ENCODE data around the gene RHOBTB1.
A peak's percentile ranks its signal among the peaks of the same experiment; 100 is the strongest.
"Not testable (repeated sequence)": the region's sequence is repeated elsewhere in the genome, so short reads cannot be mapped to it uniquely, and the experiment has no call there.

RHOBTB1 gene

GRCh38 chr10:60944058-60944909, at the start of gene RHOBTB1:
TSS of gene RHOBTB1 (minus strand) at chr10:60944185. CDS start at chr10:60911542, 32,643 bp downstream.
- DNase-seq (ENCODE audit: low spot score) = peak; percentile 52

- no peak for DNase-seq (ENCODE audit: low spot score)
Observed at GRCh38 chr10:60992636-60993035, 48.7 kb upstream of the RHOBTB1 start.

GRCh38 chr10:60990663-60991062, 46.7 kb upstream of the RHOBTB1 start:
- DNase-seq (ENCODE audit: low spot score) = no peak

GRCh38 chr10:60989400-60989876, 45.5 kb upstream of the RHOBTB1 start:
- no peak for DNase-seq (ENCODE audit: low spot score)

GRCh38 chr10:60986791-60987190, 42.8 kb upstream of the RHOBTB1 start:
- no peak for DNase-seq (ENCODE audit: low spot score)

GRCh38 chr10:60985951-60986350, 42.0 kb upstream of the RHOBTB1 start:
- no peak for DNase-seq (ENCODE audit: low spot score)

GRCh38 chr10:60980997-60981396, 37.0 kb upstream of the RHOBTB1 start:
- no peak for DNase-seq (ENCODE audit: low spot score)

- DNase-seq (ENCODE audit: low spot score) = no peak
Observed at GRCh38 chr10:60979667-60980104, 35.7 kb upstream of the RHOBTB1 start.

- DNase-seq (ENCODE audit: low spot score) = no peak
Observed at GRCh38 chr10:60978287-60979115, 34.5 kb upstream of the RHOBTB1 start.

GRCh38 chr10:60977161-60978122, 33.5 kb upstream of the RHOBTB1 start:
- DNase-seq (ENCODE audit: low spot score) = no peak

GRCh38 chr10:60976687-60977086, 32.7 kb upstream of the RHOBTB1 start:
- DNase-seq (ENCODE audit: low spot score) = no peak

GRCh38 chr10:60975716-60976115, 31.7 kb upstream of the RHOBTB1 start:
- DNase-seq (ENCODE audit: low spot score) = no peak

GRCh38 chr10:60974463-60975149, 30.6 kb upstream of the RHOBTB1 start:
- no peak for DNase-seq (ENCODE audit: low spot score)

GRCh38 chr10:60973086-60973485, 29.1 kb upstream of the RHOBTB1 start:
- no peak for DNase-seq (ENCODE audit: low spot score)

GRCh38 chr10:60972181-60972580, 28.2 kb upstream of the RHOBTB1 start:
- not testable (repeated sequence) for DNase-seq (ENCODE audit: low spot score)

- no peak for DNase-seq (ENCODE audit: low spot score)
Observed at GRCh38 chr10:60970526-60970925, 26.5 kb upstream of the RHOBTB1 start.

- no peak for DNase-seq (ENCODE audit: low spot score)
Observed at GRCh38 chr10:60968504-60968903, 24.5 kb upstream of the RHOBTB1 start.

GRCh38 chr10:60967854-60968484, 24.0 kb upstream of the RHOBTB1 start:
- DNase-seq (ENCODE audit: low spot score) = no peak

GRCh38 chr10:60967260-60967659, 23.3 kb upstream of the RHOBTB1 start:
- no peak for DNase-seq (ENCODE audit: low spot score)

GRCh38 chr10:60965696-60966095, 21.7 kb upstream of the RHOBTB1 start:
- no peak for DNase-seq (ENCODE audit: low spot score)
